ENCODE data around the gene HNRNPK.
A peak's percentile ranks its signal among the peaks of the same experiment; 100 is the strongest.

HNRNPK gene

DNA sequence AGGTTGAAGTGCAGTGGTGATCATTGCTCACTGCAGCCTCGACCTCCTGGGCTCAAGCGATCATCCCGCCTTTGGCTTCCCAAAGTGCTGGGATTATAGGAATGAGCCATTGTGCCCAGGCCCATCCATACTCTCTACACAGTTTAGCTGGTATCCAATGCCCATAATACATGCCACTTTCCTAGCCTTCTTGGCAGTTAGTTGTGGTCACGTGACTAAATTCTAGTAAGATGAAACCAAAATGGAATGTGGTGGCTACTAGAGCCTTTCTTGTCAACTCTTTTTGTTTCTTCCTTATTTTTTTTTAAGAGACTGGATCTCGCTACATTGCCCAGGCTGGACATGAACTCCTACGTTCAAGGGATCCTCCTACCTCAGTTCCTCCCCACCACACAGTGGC lies 43.5 kb downstream of the HNRNPK start:
- H2AK5ac ChIP-seq (ENCODE audit: low read length, severe bottlenecking), result no peak overlapping the region
- H2AFZ ChIP-seq (ENCODE audit: low read depth, low read length), result no peak overlapping the region
- H3K18ac ChIP-seq (ENCODE audit: low read depth in 1 of 2, low read length in 2 of 2), result no peak overlapping the region
- no peak overlapping the region for H3K4me2 ChIP-seq (ENCODE audit: low read length, poor library complexity, severe bottlenecking)
- H3K27me3 ChIP-seq (ENCODE audit: control insufficient read depth in 1 of 2, insufficient read depth in 1 of 2, low read length in 2 of 2), result no peaks in the 10 kb centered on the region
- H2BK5ac ChIP-seq (ENCODE audit: low read depth, low read length, poor library complexity, severe bottlenecking), result no peak overlapping the region
- no peak overlapping the region for H3K23ac ChIP-seq (ENCODE audit: low read length in 2 of 2)
- no peak overlapping the region for H4K8ac ChIP-seq (ENCODE audit: low read length)
- 92% methylated on average over 5 of the region's 6 CpGs for WGBS
- no peak for DNase-seq
- H3K4me1 ChIP-seq (ENCODE audit: control insufficient read depth, insufficient read depth, low read depth, low read length), result peaks cover 2% of the 10 kb centered on the region
- H3K14ac ChIP-seq (ENCODE audit: low read length in 2 of 2), result no peak overlapping the region
- H4K91ac ChIP-seq (ENCODE audit: low read length), result no peak overlapping the region
- no peak overlapping the region for H3K9ac ChIP-seq (ENCODE audit: low read length)
- H3K4ac ChIP-seq (ENCODE audit: low read depth in 1 of 2, low read length in 2 of 2), result no peak overlapping the region
- no peak overlapping the region for H2BK15ac ChIP-seq (ENCODE audit: low read depth, poor library complexity, severe bottlenecking)
- H3K79me1 ChIP-seq (replicated peaks; ENCODE audit: low read length, poor library complexity, severe bottlenecking), result no peaks in the 10 kb centered on the region
- no peak overlapping the region for H2BK120ac ChIP-seq (ENCODE audit: low read depth, low read length)
- no peaks in the 10 kb centered on the region for H3K9me3 ChIP-seq (ENCODE audit: control insufficient read depth, low read length)
- no peak overlapping the region for H3K27ac ChIP-seq (ENCODE audit: low read length, poor library complexity, severe bottlenecking)
- no peak overlapping the region for H2BK12ac ChIP-seq (ENCODE audit: low read length in 2 of 2)
- H3K4me3 ChIP-seq (ENCODE audit: insufficient read depth in 1 of 2, low read depth in 1 of 2, low read length in 2 of 2), result no peak overlapping the region
- peaks cover 3 to 30% of the 10 kb centered on the region in 2 experiments for H3K36me3 ChIP-seq (ENCODE audit: control insufficient read depth in 1 of 2, insufficient read depth in 2 of 2, low read depth in 1 of 2, low read length in 2 of 2)

DNA sequence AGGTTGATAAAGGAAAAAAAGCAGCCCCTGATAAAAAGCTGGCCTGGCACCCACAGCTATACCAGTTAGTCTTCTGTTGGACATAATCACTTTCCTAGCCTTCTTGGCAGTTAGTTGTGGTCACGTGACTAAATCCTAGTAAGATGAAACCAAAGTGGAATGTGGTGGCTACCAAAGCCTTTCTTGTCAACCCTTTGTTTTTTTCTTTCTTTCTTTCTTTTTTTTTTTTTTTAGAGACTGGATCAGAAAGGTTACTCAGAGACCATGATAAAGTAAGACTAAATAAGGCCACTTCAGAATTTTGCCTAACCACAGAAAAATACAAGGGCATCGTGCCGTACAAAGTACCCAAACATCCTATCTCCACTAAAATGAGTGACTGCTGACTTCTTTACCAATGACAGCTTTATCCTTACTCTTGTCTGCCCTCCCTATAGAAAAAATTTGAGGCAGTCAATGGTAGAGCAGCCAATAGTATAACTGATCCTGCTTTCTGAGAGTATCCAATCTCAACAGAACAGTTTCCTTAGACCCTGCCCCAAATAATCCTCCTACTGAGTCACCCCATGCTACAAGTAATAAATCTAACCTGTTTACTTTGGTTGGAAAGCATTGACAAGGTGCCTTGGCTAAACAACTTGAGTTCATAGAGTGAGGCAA lies 44.6 kb downstream of the HNRNPK start:
- Histone ChIP-seq H3K18ac (ENCODE audit: low read depth in 1 of 2, low read length in 2 of 2) (no peak overlapping the region), H4K8ac (ENCODE audit: low read length) (no peak overlapping the region), H3K4me3 (ENCODE audit: insufficient read depth in 1 of 2, low read depth in 1 of 2, low read length in 2 of 2) (no peak overlapping the region), H2BK12ac (ENCODE audit: low read length in 2 of 2) (no peak overlapping the region), H3K36me3 (ENCODE audit: control insufficient read depth in 1 of 2, insufficient read depth in 2 of 2, low read depth in 1 of 2, low read length in 2 of 2) (peaks cover 3 to 19% of the 10 kb centered on the region in 2 experiments), H3K9me3 (ENCODE audit: control insufficient read depth, low read length) (no peaks in the 10 kb centered on the region), H2AK5ac (ENCODE audit: low read length, severe bottlenecking) (no peak overlapping the region), H3K4me1 (ENCODE audit: control insufficient read depth, insufficient read depth, low read depth, low read length) (peaks cover 3% of the 10 kb centered on the region), H3K4me2 (ENCODE audit: low read length, poor library complexity, severe bottlenecking) (no peak overlapping the region), H3K4ac (ENCODE audit: low read depth in 1 of 2, low read length in 2 of 2) (no peak overlapping the region), H3K27ac (ENCODE audit: low read length, poor library complexity, severe bottlenecking) (no peak overlapping the region), H3K14ac (ENCODE audit: low read length in 2 of 2) (no peak overlapping the region), H3K27me3 (ENCODE audit: control insufficient read depth in 1 of 2, insufficient read depth in 1 of 2, low read length in 2 of 2) (no peaks in the 10 kb centered on the region), H2BK15ac (ENCODE audit: low read depth, poor library complexity, severe bottlenecking) (no peak overlapping the region), H3K9ac (ENCODE audit: low read length) (no peak overlapping the region), H2BK120ac (ENCODE audit: low read depth, low read length) (no peak overlapping the region), H2BK5ac (ENCODE audit: low read depth, low read length, poor library complexity, severe bottlenecking) (no peak overlapping the region), H2AFZ (ENCODE audit: low read depth, low read length) (no peak overlapping the region), H3K23ac (ENCODE audit: low read length in 2 of 2) (no peak overlapping the region), H3K79me1 (replicated peaks; ENCODE audit: low read length, poor library complexity, severe bottlenecking) (no peaks in the 10 kb centered on the region), H4K91ac (ENCODE audit: low read length) (no peak overlapping the region)
- 60% methylated on average over 3 of the region's 3 CpGs for WGBS
- DNase-seq, result peak; percentile 49

DNA sequence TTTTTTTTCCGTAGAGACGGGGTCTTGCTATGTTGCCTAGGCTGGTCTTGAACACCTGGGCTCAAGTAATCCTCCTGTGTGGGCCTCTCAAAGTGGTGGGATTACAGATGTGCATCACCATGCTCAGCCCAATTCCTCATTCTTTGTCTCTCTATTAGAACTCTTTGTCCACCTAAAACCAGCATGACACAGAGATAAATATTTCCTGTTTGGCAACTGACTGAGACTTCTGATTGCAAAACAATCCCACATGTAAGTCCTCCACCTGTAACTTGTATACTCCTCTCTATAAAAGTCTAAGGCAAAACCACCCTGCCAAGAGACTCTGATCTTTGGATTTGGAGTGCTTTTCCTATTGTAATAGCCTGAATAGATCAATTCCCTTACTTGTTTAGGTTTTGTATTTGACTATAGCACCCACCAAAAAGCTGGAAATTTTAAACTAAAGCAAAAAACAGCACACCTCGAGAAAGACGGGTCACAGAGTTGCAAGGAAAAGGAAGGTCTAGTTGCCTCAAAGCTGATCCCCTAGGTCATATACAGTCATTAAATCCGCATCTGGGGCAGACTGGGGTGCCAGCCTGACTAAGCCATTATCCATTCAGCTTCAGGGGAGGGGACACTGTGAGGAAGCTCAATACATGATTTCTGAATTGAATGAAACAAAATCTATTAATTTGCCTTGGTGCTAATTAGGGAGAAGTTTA lies 45.3 kb downstream of the HNRNPK start:
- H3K36me3 ChIP-seq (ENCODE audit: control insufficient read depth in 1 of 2, insufficient read depth in 2 of 2, low read depth in 1 of 2, low read length in 2 of 2), result peaks cover 3 to 13% of the 10 kb centered on the region in 2 experiments
- peak overlapping the region in 1 of 2 experiments; percentile 21 for H3K18ac ChIP-seq (ENCODE audit: low read depth in 1 of 2, low read length in 2 of 2)
- H4K8ac ChIP-seq (ENCODE audit: low read length), result no peak overlapping the region
- H3K4me3 ChIP-seq (ENCODE audit: insufficient read depth in 1 of 2, low read depth in 1 of 2, low read length in 2 of 2), result no peak overlapping the region
- H4K91ac ChIP-seq (ENCODE audit: low read length), result no peak overlapping the region
- DNase-seq, result peak; percentile 58
- H2BK15ac ChIP-seq (ENCODE audit: low read depth, poor library complexity, severe bottlenecking), result no peak overlapping the region
- no peak overlapping the region for H2BK120ac ChIP-seq (ENCODE audit: low read depth, low read length)
- no peak overlapping the region for H3K9ac ChIP-seq (ENCODE audit: low read length)
- H2AFZ ChIP-seq (ENCODE audit: low read depth, low read length), result no peak overlapping the region
- no peak overlapping the region for H3K23ac ChIP-seq (ENCODE audit: low read length in 2 of 2)
- no peaks in the 10 kb centered on the region for H3K9me3 ChIP-seq (ENCODE audit: control insufficient read depth, low read length)
- H2BK12ac ChIP-seq (ENCODE audit: low read length in 2 of 2), result peak overlapping the region in 1 of 2 experiments; percentile 77
- H3K4me2 ChIP-seq (ENCODE audit: low read length, poor library complexity, severe bottlenecking), result no peak overlapping the region
- peaks cover 3% of the 10 kb centered on the region for H3K4me1 ChIP-seq (ENCODE audit: control insufficient read depth, insufficient read depth, low read depth, low read length)
- H2BK5ac ChIP-seq (ENCODE audit: low read depth, low read length, poor library complexity, severe bottlenecking), result no peak overlapping the region
- H3K4ac ChIP-seq (ENCODE audit: low read depth in 1 of 2, low read length in 2 of 2), result no peak overlapping the region
- no peak overlapping the region for H2AK5ac ChIP-seq (ENCODE audit: low read length, severe bottlenecking)
- H3K27ac ChIP-seq (ENCODE audit: low read length, poor library complexity, severe bottlenecking), result no peak overlapping the region
- H3K27me3 ChIP-seq (ENCODE audit: control insufficient read depth in 1 of 2, insufficient read depth in 1 of 2, low read length in 2 of 2), result no peaks in the 10 kb centered on the region
- WGBS, result 97% methylated on average over 5 of the region's 5 CpGs
- H3K14ac ChIP-seq (ENCODE audit: low read length in 2 of 2), result no peak overlapping the region
- H3K79me1 ChIP-seq (replicated peaks; ENCODE audit: low read length, poor library complexity, severe bottlenecking), result no peaks in the 10 kb centered on the region

DNA sequence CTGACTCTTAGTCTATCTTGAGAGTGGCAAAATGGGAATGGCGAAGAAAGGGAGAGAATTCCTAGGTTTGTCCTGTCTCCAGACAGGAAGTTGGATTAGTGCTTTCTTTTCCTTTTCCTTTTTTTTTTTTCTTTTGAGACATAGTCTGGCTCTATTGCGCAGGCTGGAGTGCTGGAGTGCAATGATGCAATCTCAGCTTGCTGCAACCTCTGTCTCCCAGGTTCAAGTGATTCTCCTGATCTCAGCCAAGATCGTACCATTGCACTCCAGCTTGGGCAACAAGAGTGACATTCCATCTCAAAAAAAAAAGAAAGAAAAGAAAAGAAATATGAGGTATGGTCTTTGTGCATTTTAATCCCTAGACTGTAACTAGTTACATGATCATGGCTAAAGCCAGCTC lies 46.2 kb downstream of the HNRNPK start:
- 72% methylated on average over 2 of the region's 3 CpGs for WGBS
- Histone ChIP-seq H3K4me1 (ENCODE audit: control insufficient read depth, insufficient read depth, low read depth, low read length) (peaks cover 3% of the 10 kb centered on the region), H3K36me3 (ENCODE audit: control insufficient read depth in 1 of 2, insufficient read depth in 2 of 2, low read depth in 1 of 2, low read length in 2 of 2) (peaks cover 3 to 4% of the 10 kb centered on the region in 2 experiments), H3K4ac (ENCODE audit: low read depth in 1 of 2, low read length in 2 of 2) (no peak overlapping the region), H3K18ac (ENCODE audit: low read depth in 1 of 2, low read length in 2 of 2) (no peak overlapping the region), H3K9me3 (ENCODE audit: control insufficient read depth, low read length) (no peaks in the 10 kb centered on the region), H2BK120ac (ENCODE audit: low read depth, low read length) (no peak overlapping the region), H4K91ac (ENCODE audit: low read length) (no peak overlapping the region), H3K23ac (ENCODE audit: low read length in 2 of 2) (no peak overlapping the region), H2BK15ac (ENCODE audit: low read depth, poor library complexity, severe bottlenecking) (no peak overlapping the region), H2AFZ (ENCODE audit: low read depth, low read length) (no peak overlapping the region), H3K27ac (ENCODE audit: low read length, poor library complexity, severe bottlenecking) (no peak overlapping the region), H3K9ac (ENCODE audit: low read length) (no peak overlapping the region), H3K79me1 (replicated peaks; ENCODE audit: low read length, poor library complexity, severe bottlenecking) (no peaks in the 10 kb centered on the region), H2BK12ac (ENCODE audit: low read length in 2 of 2) (no peak overlapping the region), H4K8ac (ENCODE audit: low read length) (no peak overlapping the region), H2BK5ac (ENCODE audit: low read depth, low read length, poor library complexity, severe bottlenecking) (no peak overlapping the region), H3K14ac (ENCODE audit: low read length in 2 of 2) (no peak overlapping the region), H3K4me3 (ENCODE audit: insufficient read depth in 1 of 2, low read depth in 1 of 2, low read length in 2 of 2) (no peak overlapping the region), H3K27me3 (ENCODE audit: control insufficient read depth in 1 of 2, insufficient read depth in 1 of 2, low read length in 2 of 2) (no peaks in the 10 kb centered on the region), H3K4me2 (ENCODE audit: low read length, poor library complexity, severe bottlenecking) (no peak overlapping the region), H2AK5ac (ENCODE audit: low read length, severe bottlenecking) (no peak overlapping the region)
- DNase-seq, result peak; percentile 88
